ENCODE measurements around the gene HOOK2. TPM values are rescaled to one million over a fixed set of nuclear protein-coding genes. Genes with fewer than 3 reads are reported as not detected.
"Not testable (repeated sequence)": the region's sequence is repeated elsewhere in the genome, so short reads cannot be mapped to it uniquely, and the experiment has no call there.

Gene HOOK2
- total RNA-seq, 1 donor from 2014 or later, result 9.3 TPM

DNA sequence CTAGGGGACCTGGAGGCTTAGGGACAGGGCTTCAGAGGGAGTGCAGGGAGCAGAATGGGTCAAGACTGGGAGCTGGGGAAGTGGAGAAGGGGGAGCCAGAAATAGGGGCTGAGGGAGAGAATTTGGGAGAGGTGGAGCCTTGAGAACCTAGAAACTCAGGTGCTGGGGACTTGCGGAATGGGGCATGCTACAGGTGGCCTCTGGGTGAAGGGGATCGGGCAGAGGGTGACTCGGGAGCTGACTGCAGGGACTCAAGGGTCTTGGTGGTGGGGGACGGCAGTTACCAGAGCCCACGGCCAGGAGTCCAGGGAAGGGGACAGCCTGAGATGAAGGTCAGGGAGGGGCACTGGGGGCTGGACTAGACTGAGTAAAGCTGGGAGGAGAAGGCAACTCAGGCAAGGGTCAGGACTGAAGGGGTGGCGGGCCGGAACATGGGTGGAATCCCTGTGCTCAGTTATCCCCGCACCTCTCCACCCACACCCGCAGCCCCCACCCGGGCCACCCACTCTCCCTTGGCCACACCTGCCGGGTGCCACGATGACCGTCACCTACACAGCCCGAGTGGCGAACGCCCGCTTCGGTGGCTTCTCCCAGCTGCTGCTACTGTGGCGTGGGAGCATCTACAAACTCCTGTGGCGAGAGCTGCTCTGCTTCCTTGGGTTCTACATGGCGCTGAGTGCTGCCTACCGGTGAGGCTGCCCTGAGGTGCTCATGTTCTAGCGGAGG lies 23.1 kb downstream of the HOOK2 start:
- no peak for DNase-seq (ENCODE audit: low read depth in 2 of 2)

DNA sequence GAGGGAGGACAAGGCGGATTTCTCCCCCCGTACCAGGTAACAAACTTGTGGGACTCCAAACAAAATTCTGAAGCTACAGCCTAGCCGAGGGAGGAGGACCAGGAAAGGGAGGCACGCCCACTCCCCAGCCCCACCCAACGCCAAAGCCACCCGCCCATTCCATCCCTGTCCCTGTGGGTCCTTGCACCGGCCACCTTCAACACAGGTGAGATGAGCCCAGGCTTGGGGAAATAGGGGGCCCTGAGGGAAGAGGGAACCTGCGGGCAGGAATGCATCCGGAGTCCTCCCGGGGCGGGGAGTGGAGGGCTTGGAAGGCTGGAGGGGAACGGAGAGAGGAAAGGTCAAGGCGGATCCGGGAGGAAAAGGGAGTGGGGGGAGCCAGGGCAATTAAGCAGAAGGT lies 23.7 kb downstream of the HOOK2 start, which contains the start of gene BEST2:
Gene BEST2 (plus strand): TSS at position 157 of the 400 bp plus-strand sequence. CDS start 802 bp downstream, outside the sequence.
- no peak for DNase-seq (ENCODE audit: low read depth in 2 of 2)

DNA sequence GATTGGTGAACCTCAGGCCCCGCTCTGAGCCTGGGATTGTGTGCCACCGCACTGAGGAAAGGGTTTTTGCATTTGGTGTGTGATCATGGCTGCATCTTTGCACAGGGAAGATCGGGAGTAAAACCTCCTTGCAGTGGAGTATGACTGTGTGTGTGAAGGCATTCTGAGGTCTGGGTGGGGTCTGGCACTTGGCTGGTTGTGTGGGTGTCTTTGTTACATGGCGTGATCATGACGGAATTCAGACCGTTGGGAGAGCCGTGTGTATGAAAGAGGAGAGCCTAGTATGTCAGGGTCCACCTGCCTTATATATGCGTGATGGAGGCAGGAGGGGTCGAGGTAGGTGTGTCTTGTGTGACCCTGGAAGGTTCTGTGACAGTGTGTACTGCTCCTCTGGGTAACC lies 24.5 kb downstream of the HOOK2 start:
- no peak for DNase-seq (ENCODE audit: low read depth in 2 of 2)

DNA sequence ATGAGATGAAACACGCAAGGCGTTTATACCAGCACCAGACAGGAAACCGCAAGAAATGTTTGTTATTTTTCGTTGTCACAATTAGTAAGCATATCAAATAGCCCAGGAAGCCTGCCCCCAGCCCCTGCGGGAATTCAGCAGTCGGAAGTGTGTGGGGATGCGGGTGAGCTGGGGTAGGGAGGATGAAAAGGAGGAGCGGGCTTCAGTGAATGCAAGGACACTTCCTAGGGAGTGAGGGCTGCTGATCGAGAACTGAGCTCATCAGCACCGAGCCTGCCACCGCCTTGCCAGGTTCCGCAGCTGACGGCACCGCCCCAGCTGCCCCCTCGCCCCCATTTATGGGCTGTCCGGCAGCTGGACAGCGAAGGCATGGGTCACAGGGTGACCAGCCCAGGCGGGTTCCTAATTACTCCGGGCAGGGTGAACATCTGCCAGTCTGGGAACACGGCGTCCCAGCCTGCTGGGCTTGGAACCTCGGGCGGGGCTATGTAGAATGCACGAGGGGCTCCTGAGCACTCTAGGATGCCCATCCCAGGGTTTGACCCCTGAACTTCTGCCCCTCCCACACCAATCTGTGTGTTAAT lies 25.3 kb downstream of the HOOK2 start:
- DNase-seq (ENCODE audit: low read depth in 2 of 2), result peak in 1 of 2 donors; percentile 60

DNA sequence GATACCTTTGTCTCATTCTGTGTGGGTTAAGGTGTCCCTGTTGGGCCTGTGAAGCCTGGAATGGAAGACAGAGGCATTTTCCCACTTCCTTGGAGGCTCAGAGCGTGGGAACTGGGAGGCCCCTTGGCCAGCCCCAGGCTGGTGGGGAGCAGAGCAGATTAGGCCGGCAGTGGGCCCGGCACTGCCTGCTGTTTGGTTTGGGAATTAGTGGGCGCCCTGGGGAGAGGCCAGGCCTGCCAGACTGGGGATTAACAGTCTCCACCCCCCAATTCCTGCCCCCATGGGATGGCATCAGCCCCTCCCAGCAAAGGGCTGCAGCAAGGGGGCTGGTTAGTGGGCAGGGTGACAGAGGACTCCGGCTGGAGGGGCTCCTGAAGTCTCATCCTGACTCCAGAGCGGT lies 26.9 kb downstream of the HOOK2 start:
- DNase-seq (ENCODE audit: low read depth in 2 of 2), result no peak

DNA sequence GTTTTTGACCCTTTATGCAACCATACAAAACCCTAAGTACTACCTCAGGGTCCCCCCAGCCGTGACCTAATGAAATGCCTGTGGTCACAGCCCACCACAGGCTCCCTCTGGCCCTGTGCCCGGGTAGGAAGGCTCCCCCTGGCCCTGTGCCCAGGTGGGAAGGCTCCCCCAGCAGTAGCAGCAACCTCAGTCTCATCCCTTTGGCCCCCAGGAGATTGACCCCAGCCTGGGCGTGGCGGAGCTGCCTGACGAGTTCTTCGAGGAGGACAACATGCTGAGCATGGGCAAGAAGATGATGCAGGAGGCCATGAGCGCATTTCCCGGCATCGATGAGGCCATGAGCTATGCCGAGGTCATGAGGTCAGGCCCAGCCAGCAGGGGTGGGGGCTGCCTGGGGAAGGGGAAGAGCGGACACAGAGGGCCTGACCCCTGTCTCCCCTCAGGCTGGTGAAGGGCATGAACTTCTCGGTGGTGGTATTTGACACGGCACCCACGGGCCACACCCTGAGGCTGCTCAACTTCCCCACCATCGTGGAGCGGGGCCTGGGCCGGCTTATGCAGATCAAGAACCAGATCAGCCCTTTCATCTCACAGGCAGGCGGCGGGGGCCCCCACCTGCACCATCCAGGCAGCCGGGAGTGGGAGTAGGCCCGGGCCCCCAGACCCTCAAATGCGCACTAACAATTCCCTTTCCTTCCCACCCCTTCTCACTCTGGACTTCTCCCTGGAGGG lies 30.0 kb downstream of the HOOK2 start:
- no peak for DNase-seq (ENCODE audit: low read depth in 2 of 2)

DNA sequence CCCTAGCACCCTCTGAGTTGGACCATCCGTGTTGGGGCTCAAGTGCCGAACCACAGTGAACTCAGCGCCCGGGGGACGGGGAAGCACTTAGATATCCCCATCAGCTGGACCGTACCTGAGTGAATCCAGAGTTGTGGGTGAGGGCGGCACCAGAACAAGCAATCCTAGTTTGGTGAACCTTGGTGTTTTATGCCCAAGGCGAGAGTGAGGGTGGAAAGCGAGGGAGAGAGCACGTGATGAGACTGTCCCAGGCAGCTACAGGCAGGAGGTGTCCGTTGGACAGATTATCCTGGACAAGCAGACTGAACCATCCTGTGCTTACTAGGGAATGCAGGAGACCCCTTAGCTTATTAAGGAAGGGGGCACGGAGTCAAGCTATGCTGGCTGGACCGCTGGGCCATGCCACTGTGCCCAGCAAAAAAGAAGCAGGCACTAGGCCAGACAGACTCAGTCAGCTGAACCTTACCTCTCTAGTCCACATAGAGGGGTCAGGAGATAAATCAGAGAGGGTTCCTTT lies 37.5 kb downstream of the HOOK2 start:
- no peak for DNase-seq (ENCODE audit: low read depth in 2 of 2)

DNA sequence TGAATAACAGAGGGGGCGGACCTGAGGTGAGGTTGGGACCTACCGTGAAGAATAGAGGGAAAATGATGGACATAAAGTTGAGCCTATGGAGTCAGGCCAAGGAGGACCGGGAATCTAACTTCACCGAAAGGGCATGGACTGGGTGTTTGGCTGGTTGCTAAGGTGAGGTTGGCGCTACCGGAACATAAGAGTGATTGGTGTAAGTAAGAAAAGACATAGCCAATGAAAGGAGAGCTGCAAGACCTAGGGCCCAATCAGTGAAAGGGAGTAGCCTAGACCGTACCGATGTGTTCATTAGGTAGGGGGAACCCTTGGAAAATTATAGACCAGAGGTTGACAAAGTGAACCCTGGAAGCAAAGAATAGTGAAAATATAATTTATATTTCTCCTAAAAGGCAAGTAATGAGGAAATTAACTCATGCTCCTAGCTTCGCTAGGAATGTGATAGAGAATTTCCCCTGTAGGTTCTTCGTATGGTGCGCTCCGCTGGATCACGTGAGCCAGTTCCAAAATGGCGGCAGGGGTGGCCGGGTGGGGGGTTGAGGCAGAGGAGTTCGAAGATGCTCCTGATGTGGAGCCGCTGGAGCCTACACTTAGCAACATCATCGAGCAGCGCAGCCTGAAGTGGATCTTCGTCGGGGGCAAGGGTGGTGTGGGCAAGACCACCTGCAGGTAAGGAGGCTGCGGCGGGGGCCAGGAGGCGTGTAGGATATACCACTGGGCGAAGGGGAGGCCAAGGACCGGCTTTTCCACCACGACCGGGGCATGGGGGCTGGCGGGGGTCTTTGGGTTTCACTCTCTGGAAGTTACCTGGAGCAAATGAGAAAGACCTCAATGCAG lies 38.1 kb downstream of the HOOK2 start, which contains the start of gene GET3:
Gene GET3 (plus strand): TSS at position 503 of the 840 bp plus-strand sequence. CDS start 9 bp downstream, at position 512.
- DNase-seq (ENCODE audit: low read depth in 2 of 2), result peak; percentile 100

DNA sequence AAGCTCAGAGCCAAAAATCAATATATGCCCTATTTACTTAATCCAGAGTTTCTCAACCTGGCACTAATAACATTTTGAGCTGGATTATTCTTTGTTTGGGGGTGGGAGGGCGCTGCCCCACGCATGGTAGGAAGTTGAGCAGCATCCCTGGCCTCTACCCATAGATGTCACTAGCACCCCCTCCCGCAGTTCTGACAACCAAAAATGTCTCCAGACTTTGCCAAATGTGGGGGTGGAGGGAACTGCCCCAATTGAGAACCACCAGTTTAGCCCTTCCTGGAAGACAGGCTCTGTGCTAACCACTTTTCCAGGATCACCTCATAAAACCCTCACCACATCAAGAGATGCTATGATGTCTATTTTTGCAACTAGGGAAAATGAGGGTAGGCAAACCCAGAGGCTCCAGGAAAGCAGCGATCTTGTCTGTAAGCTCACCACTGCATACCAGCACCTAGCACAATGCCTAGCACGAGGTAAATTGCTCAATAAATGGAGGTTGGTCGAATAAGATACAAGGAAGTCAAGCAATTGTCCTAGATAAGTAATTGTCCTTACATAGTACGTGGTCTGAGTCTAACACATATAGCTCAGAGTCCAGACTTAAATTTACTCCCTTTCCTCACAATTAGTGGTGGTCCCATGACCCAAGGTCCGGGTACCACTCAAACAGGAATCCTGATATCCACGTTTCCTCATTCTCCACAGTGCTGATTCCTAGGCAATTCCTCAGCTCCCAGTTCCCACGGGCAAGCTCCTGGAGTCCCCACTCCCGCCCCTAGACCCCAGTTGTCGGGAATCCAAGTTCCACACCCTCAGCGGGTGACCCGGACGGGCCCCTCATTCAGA lies 41.8 kb downstream of the HOOK2 start:
- DNase-seq (ENCODE audit: low read depth in 2 of 2), result peak; percentile 35 to 40

DNA sequence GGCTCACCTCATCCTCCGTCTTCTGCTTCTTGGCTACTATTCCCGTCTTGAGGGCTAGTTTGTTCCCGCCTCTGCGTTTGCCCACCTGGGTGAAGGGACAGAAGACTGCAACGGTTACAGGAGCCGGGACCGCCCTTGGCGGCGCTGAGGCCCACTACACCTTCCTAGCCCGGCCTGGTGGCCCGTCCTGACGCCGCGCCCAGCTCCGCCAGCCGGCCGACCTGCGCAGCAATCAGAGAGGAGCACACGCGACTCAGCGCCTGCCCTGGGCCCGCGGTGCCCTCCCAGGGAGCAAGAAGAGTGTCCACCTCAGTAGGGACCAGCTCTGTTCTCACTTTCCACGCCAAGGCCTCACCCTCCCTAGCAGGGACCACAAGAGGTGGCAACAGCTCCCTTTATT lies 44.0 kb downstream of the HOOK2 start:
- no peak for DNase-seq (ENCODE audit: low read depth in 2 of 2)

DNA sequence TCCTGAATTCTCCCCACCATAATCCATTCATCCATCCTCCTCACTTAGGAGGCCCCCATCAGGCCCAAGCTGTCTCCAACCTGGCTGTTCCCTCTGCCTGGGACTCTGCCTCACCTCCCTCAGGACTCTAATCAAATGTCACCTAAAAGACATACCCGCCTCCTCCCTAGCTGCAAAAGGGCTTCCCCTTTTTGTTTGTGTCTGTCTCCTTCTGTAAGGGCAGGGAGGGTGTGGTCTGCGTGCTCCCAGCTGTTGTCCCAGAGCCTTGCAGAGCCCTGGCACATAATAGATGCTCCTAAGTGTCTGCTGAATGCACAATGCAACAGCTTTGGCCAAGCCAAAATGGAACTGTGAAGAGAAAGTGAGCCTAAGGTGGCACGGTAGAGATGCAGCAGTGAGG lies 45.3 kb downstream of the HOOK2 start:
- no peak for DNase-seq (ENCODE audit: low read depth in 2 of 2)

DNA sequence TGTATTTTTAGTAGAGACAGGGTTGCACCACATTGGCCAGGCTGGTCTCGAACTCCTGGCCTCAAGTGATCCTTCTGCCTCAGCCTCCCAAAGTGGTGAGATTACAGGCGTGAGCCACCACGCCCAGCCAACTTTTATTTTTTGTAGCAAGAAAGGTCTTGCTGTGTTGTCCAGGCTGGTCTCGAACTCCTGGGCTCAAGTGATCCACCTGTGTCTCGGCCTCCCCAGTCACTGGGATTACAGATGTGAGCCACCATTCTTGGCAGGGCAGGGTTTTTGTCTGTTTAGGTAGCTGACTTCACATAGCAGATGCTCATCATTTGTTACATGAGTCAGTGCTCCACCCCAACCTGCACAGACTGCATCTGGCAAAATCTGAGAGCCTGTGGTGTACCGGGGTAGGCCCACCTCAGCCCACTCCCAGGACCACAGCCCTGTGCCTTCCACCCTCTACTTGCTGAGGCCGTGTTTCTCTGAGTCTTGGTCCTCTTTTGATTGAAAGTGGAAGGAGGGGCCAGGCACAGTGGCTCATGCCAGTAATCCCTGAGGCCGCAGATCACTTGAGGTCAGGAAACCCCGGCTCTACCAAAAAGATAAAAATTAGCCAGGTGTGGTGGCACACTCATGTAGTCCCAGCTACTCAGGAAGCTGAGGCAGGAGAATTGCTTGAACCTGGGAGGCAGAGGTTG lies 47.5 kb downstream of the HOOK2 start:
- DNase-seq (ENCODE audit: low read depth in 2 of 2), result no peak

DNA sequence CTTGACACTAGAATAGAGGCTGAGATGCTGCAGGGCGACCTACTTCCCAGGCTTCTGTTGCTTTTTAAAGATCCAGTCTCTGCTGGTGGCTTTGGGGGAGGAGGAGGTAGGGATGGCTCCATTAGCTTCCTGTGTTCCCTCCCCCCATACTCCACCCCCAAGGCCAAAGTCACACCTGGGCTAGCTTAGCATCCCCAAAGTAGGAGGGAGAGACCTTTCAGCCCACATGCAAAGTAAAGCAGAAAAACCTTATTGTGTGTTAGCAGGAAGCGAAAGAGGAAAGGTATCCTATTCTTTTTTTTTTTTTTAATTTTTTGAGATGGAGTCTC lies 48.4 kb downstream of the HOOK2 start:
- DNase-seq (ENCODE audit: low read depth in 2 of 2), result no peak

DNA sequence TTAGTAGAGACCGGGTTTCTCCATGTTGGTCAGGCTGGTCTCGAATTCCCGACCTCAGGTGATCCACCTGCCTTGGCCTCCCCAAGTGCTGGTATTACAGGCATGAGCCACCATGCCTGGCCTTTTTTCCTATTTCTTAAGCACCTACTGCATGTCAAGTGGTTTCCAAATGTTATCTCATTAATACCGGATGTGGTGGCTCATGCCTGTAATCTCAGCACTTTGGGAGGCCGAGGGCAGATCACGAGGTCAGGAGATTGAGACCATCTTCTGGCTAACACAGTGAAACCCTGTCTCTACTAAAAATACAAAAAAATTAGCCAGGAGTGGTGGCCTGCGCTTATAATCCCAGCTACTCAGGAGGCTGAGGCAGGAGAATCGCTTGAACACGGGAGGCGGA lies 49.7 kb downstream of the HOOK2 start:
- not testable (repeated sequence) for DNase-seq (ENCODE audit: low read depth in 2 of 2)

DNA sequence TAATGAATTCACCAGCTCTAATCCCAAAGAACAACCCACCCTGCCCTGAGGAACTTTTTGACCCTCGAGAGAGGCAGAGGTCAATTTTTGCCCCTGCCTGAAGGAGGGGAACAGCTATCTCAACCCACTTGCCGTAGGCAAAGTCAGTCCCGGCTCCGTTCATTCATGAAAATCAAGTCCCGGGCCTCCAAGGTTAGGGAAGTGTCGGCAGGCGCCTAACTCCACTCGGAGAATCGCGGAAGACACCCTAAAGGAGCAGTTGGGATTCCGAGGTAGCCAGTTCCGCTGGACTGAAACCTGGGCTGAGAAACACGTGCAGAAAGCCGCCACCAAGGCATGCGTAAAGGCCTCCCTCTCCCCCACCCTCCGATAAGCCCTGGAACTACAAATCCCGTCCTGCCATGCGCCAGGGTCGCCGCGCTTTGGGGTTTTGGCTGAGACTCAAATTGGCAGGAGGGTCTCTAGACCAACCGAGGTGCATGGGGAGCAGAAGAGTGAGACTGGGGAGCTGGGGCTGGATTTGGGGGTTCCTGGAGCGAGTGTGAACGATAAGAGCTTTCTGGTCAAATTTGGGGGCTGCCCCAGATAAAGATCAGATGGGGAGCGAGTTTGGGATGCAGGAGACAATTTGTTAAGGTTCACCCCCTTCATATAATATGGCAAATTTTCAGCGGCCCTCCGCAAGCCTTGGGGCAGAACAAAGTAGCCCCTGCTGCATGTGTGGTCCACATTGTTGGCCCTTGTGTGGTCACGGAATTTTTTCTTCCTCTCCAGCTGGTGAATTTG lies 51.5 kb downstream of the HOOK2 start, which contains the start of gene TNPO2:
Gene TNPO2 (minus strand): TSS at position 292 of the 786 bp plus-strand sequence. CDS start 2,955 bp downstream, outside the sequence.
- peak; percentile 68 to 72 for DNase-seq (ENCODE audit: low read depth in 2 of 2)

DNA sequence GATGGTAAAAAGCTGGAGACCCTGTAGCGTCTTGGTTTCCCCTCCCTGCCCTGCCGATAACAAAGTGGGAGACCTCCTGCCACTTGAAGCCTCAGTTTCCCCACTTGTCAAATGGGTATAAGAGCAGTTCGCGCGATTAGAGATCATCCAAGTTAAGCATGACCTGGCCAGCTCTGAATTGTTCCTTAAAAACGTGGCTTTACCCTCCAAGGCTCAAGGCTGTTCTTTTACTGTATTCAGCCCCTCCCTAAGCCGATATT lies 52.0 kb downstream of the HOOK2 start:
- peak in 1 of 2 donors; percentile 11 for DNase-seq (ENCODE audit: low read depth in 2 of 2)

DNA sequence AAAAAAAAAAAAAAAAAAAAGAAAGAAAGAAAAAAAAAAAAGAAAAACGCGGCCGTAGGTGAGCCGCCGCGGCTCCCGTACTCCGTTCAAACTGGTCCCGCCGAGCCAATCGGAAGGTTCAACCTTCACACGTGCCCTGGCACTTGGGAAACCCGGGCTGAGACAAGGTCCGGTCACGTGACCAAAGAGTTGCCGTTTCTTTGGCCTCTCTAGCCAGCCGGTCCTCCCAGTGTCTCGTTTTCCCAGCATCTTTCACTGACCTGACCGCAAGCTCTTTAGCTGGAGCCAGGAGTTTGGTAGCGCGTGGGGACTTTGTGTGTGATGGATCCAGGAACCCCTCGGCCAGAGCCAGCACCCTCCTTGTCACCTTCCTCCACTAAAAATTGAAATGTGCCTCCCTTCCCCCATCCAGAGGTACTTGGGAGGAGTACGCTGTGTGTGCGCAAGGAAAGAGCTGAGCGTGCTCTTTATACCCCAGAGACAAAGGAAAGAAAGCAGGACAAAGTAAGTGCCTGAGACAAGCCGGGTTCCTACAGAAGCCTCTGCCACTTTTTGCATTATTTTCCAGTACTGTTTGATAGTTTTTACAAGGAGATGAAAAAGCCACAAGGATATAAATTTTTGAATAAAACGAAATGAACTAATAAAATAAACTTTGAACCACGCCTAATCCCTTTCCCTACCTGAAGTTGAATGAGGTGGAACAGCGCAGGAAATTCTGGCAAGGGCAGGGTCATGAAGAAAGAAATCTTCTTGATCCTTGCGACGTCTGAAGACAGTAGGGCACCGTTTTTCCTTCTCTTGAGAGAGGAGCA lies 52.6 kb downstream of the HOOK2 start:
- DNase-seq (ENCODE audit: low read depth in 2 of 2), result peak; percentile 99 to 100
